Measurements from ENCODE around the gene CNGA1.
A peak's percentile ranks its signal among the peaks of the same experiment; 100 is the strongest.

GRCh38 chr4:47913861-47914219 is 102.6 kb downstream of the CNGA1 start:
- TF ChIP-seq CTCF (IDR thresholded peaks at IDR 0.05): peak in 1 of 7 experiments; percentile 18
- no peak for TF ChIP-seq POLR2A (IDR thresholded peaks at IDR 0.05)
